Activated T-cell treated with anti-CD3 and anti-CD28 coated beads for 48 hours (primary cell): Measurements from ENCODE around the gene CELF3.
A peak's percentile ranks its signal among the peaks of the same experiment; 100 is the strongest.

Experiments used
- DNase-seq: peaks from one replicate; pipeline ENCODE4 v3.0.0-alpha.2; 2020; ENCODE audit warnings: low read depth

CELF3 gene

GRCh38 chr1:151720974-151721787 lies 4.6 kb upstream of the CELF3 start, which contains the start of gene RIIAD1:
Gene RIIAD1, plus strand, starts transcription at chr1:151721522. Its CDS starts 15 bp downstream, at chr1:151721537.
- DNase-seq, result peak; percentile 28

- no peak for DNase-seq
Measured at GRCh38 chr1:151720554-151720953, 4.0 kb upstream of the CELF3 start.

- no peak for DNase-seq
Measured at GRCh38 chr1:151720125-151720524, 3.5 kb upstream of the CELF3 start.

GRCh38 chr1:151718666-151719065 lies 2.1 kb upstream of the CELF3 start:
- DNase-seq, result no peak

DNA sequence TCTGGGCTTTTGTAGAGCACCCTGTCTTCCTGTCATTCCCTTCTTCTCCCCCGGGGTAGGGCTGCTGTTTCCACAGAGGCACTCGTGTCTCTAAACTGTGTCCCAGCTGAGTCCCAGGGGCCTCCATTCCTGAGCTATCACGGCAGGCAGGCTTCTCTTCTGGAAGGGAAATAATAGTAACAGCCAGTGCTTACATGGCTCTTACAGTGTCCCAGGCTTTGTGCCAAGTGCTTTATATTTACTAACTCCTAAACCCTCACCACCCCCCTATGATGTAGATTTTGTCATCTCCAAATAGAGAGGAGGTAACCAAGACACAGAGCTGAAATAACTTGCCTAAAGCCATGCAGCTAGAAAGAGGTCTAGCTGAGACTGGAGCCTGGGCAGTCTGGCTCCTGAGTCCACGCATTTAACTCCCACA lies 1.4 kb upstream of the CELF3 start:
- DNase-seq, result no peak

- DNase-seq, result no peak
Measured at GRCh38 chr1:151716405-151716762, 219 bp downstream of the CELF3 start.

GRCh38 chr1:151715726-151716404 lies 738 bp downstream of the CELF3 start:
- no peak for DNase-seq

GRCh38 chr1:151714820-151715725 lies 1.5 kb downstream of the CELF3 start:
- DNase-seq, result no peak

GRCh38 chr1:151713874-151714273 lies 2.7 kb downstream of the CELF3 start:
- no peak for DNase-seq

DNA sequence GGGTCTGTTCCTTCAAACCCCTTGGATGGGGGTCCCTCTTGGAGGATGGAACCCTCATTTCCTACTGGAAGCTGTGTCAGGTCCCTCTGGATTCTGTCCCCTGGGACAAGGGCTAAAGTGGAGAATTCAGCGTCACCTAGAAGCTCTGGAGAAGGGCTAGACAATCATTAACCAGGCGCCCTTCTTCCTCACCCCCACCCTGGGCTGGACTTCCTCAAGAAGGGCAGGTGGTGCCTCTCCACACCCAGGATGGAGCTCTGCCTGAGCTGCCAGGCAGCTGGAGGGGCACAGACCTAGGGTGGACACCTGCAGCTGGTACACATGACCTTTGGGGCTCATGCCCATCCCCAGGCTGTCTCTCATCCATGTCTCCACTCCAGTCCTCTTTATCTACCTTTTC lies 3.6 kb downstream of the CELF3 start:
- DNase-seq, result no peak

- no peak for DNase-seq
Measured at GRCh38 chr1:151711951-151712350, 4.7 kb downstream of the CELF3 start.

DNA sequence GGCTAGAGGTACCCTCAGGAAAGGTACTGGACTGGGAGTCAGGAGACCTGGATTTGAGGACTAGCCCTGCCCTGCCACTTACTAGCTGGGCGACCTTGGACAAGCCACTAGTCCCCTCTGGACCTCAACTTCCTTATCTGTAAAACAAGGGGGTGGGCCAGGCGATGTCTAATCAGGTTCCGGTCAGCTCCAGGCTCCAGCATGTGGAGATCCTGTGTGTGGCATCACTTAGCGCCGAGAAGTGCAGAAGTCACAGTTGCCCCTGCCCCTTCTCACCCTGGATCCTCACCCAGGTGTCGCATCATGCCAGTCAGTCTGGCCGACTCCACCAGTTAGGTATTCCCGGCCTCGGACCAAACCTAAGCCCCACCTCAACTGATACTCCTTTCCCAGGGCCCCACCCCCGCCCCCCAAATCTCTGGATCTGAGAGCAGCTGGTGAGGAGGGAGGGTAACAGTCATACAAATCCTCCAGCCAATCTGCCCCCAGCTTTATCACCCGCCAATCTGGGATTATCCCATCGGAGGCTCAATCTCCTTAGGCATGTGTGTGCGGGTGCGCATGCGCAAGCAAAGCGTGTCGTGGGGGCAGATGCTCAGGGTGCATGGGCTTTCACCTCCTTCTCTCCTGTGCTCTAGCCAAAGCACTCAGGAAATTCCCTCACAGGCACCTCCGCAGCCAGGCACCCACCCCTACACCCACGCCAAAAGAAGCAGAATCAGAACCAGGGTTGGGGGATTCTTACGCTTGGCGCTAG lies 5.4 kb downstream of the CELF3 start:
- DNase-seq, result no peak

GRCh38 chr1:151710187-151710840 lies 6.3 kb downstream of the CELF3 start:
- DNase-seq, result peak; percentile 21

GRCh38 chr1:151708891-151709290 lies 7.7 kb downstream of the CELF3 start:
- no peak for DNase-seq

DNA sequence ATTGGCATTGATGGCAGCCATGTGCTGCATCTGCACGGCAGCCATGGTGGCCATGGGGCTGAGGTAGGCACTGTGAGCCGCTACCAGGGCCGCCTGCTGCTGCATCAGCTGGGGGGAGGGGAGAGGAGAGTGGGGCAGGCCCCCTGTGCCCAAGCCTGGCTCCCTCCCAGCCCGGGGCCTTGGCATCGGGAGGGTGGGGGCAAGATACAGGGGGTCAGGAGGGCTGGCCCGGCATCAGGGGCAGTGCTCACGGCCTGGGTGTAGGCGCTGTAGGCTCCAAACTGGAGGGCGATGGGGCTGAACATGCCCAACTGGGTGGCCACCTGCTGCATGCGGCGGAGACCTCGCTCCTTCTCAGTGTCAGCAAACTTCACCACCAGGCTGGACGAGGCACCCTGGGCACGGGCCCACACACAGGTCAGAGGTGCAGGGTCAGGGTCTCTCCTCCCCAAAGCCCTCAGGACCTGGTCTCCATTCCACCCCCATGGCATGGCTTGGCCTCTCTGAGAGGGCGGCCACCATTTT lies 9.0 kb downstream of the CELF3 start:
- no peak for DNase-seq

DNA sequence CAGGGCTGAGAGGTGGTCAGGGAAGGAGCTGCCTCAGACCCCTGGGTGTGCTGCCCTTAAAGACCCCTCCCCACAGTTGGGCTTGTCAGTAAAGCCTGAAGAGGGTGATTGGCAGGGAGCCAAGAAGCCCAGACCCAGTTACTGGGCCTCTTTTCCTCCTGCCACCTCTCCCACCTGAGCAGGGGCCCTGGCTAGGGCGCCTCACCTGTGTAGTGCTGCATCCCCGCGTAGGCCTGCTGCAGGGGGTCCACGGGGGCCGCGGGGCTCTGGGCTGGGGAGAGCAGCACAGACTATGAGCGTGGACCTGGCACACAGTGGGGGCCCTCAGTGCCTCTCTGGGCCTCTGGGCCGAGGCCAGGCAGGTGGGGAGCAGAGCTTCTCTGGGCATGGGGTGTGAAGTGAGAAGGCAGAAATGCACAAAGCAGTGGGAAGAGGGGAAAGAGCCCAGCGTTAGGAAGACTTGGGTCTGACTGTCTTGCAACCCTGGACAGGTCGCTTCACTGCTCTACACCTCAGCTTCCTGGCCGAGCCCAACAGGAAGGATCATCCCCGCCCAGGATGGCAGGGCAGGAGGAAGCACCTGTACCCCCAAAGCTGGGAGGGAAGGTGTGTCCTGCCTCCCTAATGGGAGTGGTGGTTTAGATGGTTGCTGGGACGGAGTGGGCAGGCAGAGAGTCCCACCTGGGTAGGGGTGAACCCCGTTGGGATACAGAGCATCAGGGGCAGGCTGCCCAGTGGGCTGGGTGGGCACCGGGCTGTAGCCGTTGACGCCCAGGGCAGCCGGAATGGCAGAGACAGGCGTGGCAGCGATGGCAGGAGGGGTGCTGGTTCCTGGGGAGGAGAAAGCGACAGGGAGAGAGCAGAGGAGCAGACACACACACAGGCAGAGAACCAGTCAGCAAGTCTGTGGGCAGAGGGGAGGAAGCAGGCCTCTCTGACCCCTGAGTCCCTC lies 9.9 kb downstream of the CELF3 start:
- DNase-seq, result no peak

GRCh38 chr1:151705753-151706463 lies 10.7 kb downstream of the CELF3 start:
- DNase-seq, result no peak

GRCh38 chr1:151705146-151705545 lies 11.5 kb downstream of the CELF3 start:
- no peak for DNase-seq

DNA sequence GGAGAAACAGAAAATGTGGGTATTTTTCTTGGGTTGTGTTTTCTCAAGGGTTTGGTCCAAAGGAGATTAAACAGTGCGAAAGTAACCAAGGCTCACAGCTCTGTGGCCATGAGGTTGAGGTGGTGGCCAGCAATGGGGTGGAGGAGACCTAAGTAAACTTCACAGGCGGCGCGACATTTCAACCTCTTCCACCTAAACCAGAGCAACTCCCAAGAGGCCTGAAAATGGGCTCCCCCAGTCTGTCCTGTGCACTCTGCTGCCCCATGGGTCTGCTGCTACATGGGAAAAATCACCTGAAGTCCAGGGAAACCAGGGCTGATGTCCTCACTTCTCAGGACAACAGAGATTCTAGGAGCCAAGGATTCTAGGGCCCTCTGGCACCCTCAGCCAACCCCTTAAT lies 12.4 kb downstream of the CELF3 start:
- DNase-seq, result no peak
